ENCODE results near the gene REEP1. TPM values are rescaled to one million over a fixed set of nuclear protein-coding genes. Genes with fewer than 3 reads are reported as not detected.
A peak's percentile ranks its signal among the peaks of the same experiment; 100 is the strongest.
"Not testable (repeated sequence)": the region's sequence is repeated elsewhere in the genome, so short reads cannot be mapped to it uniquely, and the experiment has no call there.

Gene REEP1
- total RNA-seq, 4 donors from 2014 or later = 46.1 to 95.1 (median 74.9) TPM

DNA sequence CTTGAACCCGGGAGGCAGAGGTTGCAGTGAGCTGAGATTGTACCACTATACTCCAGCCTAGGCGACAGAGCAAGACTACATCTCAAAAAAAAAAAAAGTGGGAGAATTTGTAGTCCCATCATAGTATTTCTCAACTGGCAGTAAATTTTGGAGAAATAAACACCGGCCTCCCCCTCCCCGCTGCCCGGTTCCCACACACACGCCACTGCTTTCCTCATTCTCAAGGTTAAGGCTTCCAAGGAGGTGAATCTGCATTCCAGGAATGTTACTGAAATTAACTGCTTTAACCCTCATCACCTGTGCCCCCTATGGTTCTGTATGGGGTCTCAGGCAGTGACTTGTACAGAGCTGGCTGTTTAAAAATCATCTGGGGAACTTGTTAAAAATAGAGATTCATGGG, 88.2 kb downstream of the REEP1 start:
- DNase-seq (ENCODE audit: extremely low spot score) = no peak
- H3K9me3 ChIP-seq = no peaks in the 10 kb centered on the region
- H3K27me3 ChIP-seq = no peaks in the 10 kb centered on the region
- H3K4me1 ChIP-seq = peaks cover 25 to 84% (median 60%) of the 10 kb centered on the region in 4 donors
- H3K27ac ChIP-seq (replicated peaks in 1 of 4) = peak overlapping the region; percentile 78 to 90 (median 82)
- H3K4me3 ChIP-seq = no peak overlapping the region
- 63% methylated on average over 6 of the region's 6 CpGs for WGBS
- H3K36me3 ChIP-seq = no peaks in the 10 kb centered on the region
- no peak for TF ChIP-seq POLR2AphosphoS5 (IDR thresholded peaks at IDR 0.05)
- TF ChIP-seq POLR2A (IDR thresholded peaks at IDR 0.05; ENCODE audit: low read depth) = no peak
- TF ChIP-seq EP300 (IDR thresholded peaks at IDR 0.05) = no peak
- TF ChIP-seq, protein P1, sequence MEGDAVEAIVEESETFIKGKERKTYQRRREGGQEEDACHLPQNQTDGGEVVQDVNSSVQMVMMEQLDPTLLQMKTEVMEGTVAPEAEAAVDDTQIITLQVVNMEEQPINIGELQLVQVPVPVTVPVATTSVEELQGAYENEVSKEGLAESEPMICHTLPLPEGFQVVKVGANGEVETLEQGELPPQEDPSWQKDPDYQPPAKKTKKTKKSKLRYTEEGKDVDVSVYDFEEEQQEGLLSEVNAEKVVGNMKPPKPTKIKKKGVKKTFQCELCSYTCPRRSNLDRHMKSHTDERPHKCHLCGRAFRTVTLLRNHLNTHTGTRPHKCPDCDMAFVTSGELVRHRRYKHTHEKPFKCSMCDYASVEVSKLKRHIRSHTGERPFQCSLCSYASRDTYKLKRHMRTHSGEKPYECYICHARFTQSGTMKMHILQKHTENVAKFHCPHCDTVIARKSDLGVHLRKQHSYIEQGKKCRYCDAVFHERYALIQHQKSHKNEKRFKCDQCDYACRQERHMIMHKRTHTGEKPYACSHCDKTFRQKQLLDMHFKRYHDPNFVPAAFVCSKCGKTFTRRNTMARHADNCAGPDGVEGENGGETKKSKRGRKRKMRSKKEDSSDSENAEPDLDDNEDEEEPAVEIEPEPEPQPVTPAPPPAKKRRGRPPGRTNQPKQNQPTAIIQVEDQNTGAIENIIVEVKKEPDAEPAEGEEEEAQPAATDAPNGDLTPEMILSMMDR (IDR thresholded peaks at IDR 0.05) = no peak
- intact Hi-C loops (cut with DNase I) = no loop called here

DNA sequence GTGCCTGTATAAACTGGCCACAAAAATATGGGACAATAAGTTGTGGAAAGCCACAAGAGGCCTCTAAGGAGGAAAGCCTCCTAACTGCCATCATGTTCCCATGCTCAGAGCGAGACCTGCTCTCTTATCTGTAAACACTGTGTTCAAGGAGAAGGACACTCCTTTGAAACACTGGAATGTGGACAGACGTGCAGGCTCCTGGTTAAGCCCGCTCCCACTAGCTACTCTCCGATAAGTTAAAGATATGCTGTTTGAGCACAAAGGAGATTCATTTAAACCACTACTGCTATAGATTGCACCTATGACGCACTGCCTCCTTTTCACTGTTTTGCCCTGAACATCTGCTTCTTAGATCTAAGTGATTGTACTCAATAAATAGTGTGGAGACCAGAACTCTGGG, 92.2 kb downstream of the REEP1 start:
- H3K4me3 ChIP-seq; intact Hi-C loops (cut with DNase I); H3K27me3 ChIP-seq; DNase-seq (ENCODE audit: extremely low spot score); H3K36me3 ChIP-seq; H3K9me3 ChIP-seq: not testable (repeated sequence)
- H3K27ac ChIP-seq (replicated peaks in 1 of 4) = peak overlapping the region; percentile 75 to 90 (median 80)
- peaks cover 10 to 83% (median 62%) of the 10 kb centered on the region in 4 donors for H3K4me1 ChIP-seq
- 83% methylated on average over 5 of the region's 5 CpGs for WGBS

DNA sequence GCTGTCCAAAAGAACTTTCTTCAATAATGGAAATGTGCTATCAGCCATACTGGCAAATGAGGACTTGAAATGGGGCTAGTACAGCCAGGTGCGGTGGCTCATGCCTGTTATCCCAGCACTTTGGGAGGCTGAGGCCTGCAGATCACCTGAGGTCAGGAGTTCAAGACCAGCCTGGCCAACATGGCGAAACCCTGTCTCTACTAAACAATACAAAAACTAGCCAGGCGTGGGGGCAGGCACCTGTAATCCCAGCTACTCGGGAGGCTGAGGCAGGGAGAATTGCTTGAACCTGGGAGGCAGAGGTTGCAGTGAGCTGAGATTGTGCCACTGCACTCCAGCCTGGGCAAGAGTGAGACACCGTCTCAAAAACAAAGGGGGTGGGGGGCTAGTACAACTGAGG, 92.6 kb downstream of the REEP1 start:
- WGBS = 96% methylated on average over 5 of the region's 5 CpGs
- H3K9me3 ChIP-seq; intact Hi-C loops (cut with DNase I); H3K4me3 ChIP-seq; H3K36me3 ChIP-seq; H3K27me3 ChIP-seq; DNase-seq (ENCODE audit: extremely low spot score): not testable (repeated sequence)
- Histone ChIP-seq H3K4me1 (peaks cover 10 to 83% (median 59%) of the 10 kb centered on the region in 4 donors), H3K27ac (replicated peaks in 1 of 4) (peak overlapping the region; percentile 75 to 90 (median 80))

DNA sequence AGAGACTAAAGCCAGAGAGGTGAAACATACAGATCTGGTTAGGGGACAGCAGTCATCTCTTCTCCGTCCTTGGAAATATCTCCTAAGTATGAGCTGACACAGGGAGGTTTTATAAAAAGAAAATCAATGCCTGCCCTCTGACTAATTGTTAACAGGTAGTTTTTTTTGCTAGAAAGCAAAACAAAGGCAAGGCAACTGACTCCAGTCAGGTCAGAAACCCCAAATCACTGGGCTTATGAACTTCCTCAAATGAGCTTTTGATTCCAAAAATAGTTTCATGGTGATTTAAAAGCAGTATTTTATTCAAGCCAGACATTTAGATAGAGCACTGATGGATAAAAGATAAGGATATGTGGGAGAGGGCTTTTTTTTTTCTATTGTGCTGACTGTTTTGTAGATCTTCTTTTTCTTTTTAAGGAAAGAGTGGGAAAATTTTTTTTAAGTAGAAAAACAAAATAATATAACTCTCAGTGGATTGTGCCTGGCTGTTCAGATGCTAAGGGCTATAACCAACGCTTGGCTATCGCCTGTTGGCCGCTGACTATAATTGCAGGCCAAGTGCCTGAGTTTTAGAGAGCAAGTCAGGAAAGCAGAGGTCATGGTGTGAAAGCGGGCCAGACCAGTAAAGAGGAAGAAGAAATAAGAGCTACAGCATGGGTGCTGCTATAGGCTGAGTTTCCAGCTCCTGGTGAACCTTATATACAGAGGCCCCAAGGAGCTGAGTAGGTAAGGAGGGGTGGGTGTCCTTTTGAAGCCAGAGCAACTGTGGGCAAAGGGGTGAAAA, 93.3 kb downstream of the REEP1 start:
- no peak for DNase-seq (ENCODE audit: extremely low spot score)
- Histone ChIP-seq H3K9me3 (no peaks in the 10 kb centered on the region), H3K4me3 (peak overlapping the region in 1 of 4 donors; percentile 43), H3K4me1 (peaks cover 6 to 83% (median 58%) of the 10 kb centered on the region in 4 donors), H3K36me3 (peaks cover 0 to 5% (median 0%) of the 10 kb centered on the region in 4 donors), H3K27ac (replicated peaks in 1 of 4) (peak overlapping the region; percentile 75 to 90 (median 80)), H3K27me3 (no peaks in the 10 kb centered on the region)
- intact Hi-C loops (cut with DNase I) = no loop called here
- no peak for TF ChIP-seq POLR2AphosphoS5 (IDR thresholded peaks at IDR 0.05)
- TF ChIP-seq, protein P1 (IDR thresholded peaks at IDR 0.05) = peak in 1 of 3 experiments; percentile 25
- 72% methylated on average over 5 of the region's 5 CpGs for WGBS

DNA sequence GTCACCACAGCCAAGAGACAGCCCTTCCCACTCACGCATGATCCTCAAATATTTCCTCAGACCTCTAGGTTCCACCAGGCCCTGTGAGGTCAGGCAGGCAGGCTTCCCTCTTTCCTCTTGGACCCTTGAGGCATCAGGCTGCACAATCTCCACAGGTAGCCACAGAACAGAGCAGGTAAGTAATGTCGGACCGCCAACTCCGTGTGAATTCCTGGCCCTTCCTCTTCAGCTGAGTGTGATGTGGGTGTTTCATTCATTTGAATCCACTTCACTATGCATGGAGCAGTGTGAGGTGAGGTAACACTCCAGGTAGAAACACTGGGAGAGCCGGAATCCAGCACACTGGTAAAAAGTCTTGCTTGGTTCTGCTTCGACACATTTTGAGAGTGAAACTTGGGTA, 94.2 kb downstream of the REEP1 start:
- peak overlapping the region in 3 of 4 donors; percentile 21 to 43 (median 41) for H3K4me3 ChIP-seq
- no peaks in the 10 kb centered on the region for H3K27me3 ChIP-seq
- peaks cover 0 to 5% (median 0%) of the 10 kb centered on the region in 4 donors for H3K36me3 ChIP-seq
- peaks cover 10 to 82% (median 56%) of the 10 kb centered on the region in 4 donors for H3K4me1 ChIP-seq
- peak overlapping the region; percentile 75 to 90 (median 80) for H3K27ac ChIP-seq (replicated peaks in 1 of 4)
- TF ChIP-seq, protein P1 (IDR thresholded peaks at IDR 0.05) = no peak
- no peak for TF ChIP-seq POLR2A (IDR thresholded peaks at IDR 0.05; ENCODE audit: low read depth)
- intact Hi-C loops (cut with DNase I) = no loop called here
- no peak for DNase-seq (ENCODE audit: extremely low spot score)
- WGBS = 42% methylated on average over 6 of the region's 6 CpGs
- no peaks in the 10 kb centered on the region for H3K9me3 ChIP-seq

Measured in esophagus muscularis mucosa (tissue), 4 donors.